Chondrocyte (in vitro differentiated cells): ENCODE data around the gene SPG11. TPM values are rescaled to one million over a fixed set of nuclear protein-coding genes. Genes with fewer than 3 reads are reported as not detected.

Experiments used
- DNase-seq: peaks from one replicate; pipeline ENCODE4 v3.0.0; 2021; ENCODE audit warnings: mixed read lengths, low spot score
- H3K27ac Mint-ChIP-seq: one replicate; pipeline ENCODE4 v1.8.0; 2021; ENCODE audit warnings: mild to moderate bottlenecking, moderate library complexity, mixed read lengths; ENCODE audit not compliant: unreplicated experiment
- H3K27me3 Mint-ChIP-seq: 2 replicates; pipeline ENCODE4 v1.8.0; 2021; ENCODE audit warnings: low read depth, mixed read lengths
- H3K36me3 Mint-ChIP-seq: 2 replicates; pipeline ENCODE4 v1.8.0; 2021; ENCODE audit warnings: low read depth, mixed read lengths
- H3K4me1 Mint-ChIP-seq: 2 replicates; pipeline ENCODE4 v1.8.0; 2021; ENCODE audit warnings: low read depth, mild to moderate bottlenecking, mixed read lengths
- H3K4me3 Mint-ChIP-seq: one replicate; pipeline ENCODE4 v1.8.0; 2021; ENCODE audit warnings: mild to moderate bottlenecking, moderate library complexity, mixed read lengths; ENCODE audit not compliant: unreplicated experiment
- H3K9me3 Mint-ChIP-seq: 2 replicates; pipeline ENCODE4 v1.8.0; 2021; ENCODE audit warnings: low read depth, mixed read lengths
- CTCF ChIP-seq: fragments of 200-600 bp; sonication (generic); IDR thresholded peaks from 2 replicates; pipeline ENCODE4 v1.5.0; 2021; ENCODE audit warnings: antibody characterized with exemption, mild to moderate bottlenecking, moderate library complexity
- total RNA-seq: library from RNA; stranded (reverse); gene quantifications from 3 replicates; pipeline ENCODE4 v1.2.1, GENCODE V29; 2021

Gene SPG11
- total RNA-seq, 1 donor from 2014 or later = 45.4 TPM

- H3K4me1 Mint-ChIP-seq = peaks cover 6% of the 10 kb centered on the region
- no peak overlapping the region for H3K27ac Mint-ChIP-seq
- H3K9me3 Mint-ChIP-seq = peaks cover 17% of the 10 kb centered on the region
- TF ChIP-seq CTCF = no peak
- peaks cover 46% of the 10 kb centered on the region for H3K36me3 Mint-ChIP-seq
- no peaks in the 10 kb centered on the region for H3K27me3 Mint-ChIP-seq
- DNase-seq = no peak
- no peak overlapping the region for H3K4me3 Mint-ChIP-seq
Measured at GRCh38 chr15:44647637-44648036, 15.8 kb downstream of the SPG11 start.

- peaks cover 17% of the 10 kb centered on the region for H3K9me3 Mint-ChIP-seq
- H3K27ac Mint-ChIP-seq = no peak overlapping the region
- TF ChIP-seq CTCF = no peak
- H3K36me3 Mint-ChIP-seq = peaks cover 44% of the 10 kb centered on the region
- no peaks in the 10 kb centered on the region for H3K27me3 Mint-ChIP-seq
- no peak overlapping the region for H3K4me3 Mint-ChIP-seq
- H3K4me1 Mint-ChIP-seq = peaks cover 6% of the 10 kb centered on the region
- no peak for DNase-seq
Measured at GRCh38 chr15:44647036-44647435, 16.4 kb downstream of the SPG11 start.

- no peak overlapping the region for H3K27ac Mint-ChIP-seq
- peaks cover 6% of the 10 kb centered on the region for H3K4me1 Mint-ChIP-seq
- peaks cover 17% of the 10 kb centered on the region for H3K9me3 Mint-ChIP-seq
- TF ChIP-seq CTCF = no peak
- no peak for DNase-seq
- no peak overlapping the region for H3K4me3 Mint-ChIP-seq
- H3K27me3 Mint-ChIP-seq = no peaks in the 10 kb centered on the region
- H3K36me3 Mint-ChIP-seq = peaks cover 44% of the 10 kb centered on the region
Measured at GRCh38 chr15:44646460-44646859, 17.0 kb downstream of the SPG11 start.

GRCh38 chr15:44641651-44642050 lies 21.8 kb downstream of the SPG11 start:
- Mint-ChIP-seq H3K36me3 (peaks cover 27% of the 10 kb centered on the region), H3K4me3 (no peak overlapping the region), H3K4me1 (peaks cover 6% of the 10 kb centered on the region), H3K27ac (no peak overlapping the region), H3K27me3 (no peaks in the 10 kb centered on the region), H3K9me3 (peaks cover 14% of the 10 kb centered on the region)
- no peak for TF ChIP-seq CTCF
- DNase-seq = no peak

GRCh38 chr15:44636976-44637375 lies 26.5 kb downstream of the SPG11 start:
- no peak for TF ChIP-seq CTCF
- no peaks in the 10 kb centered on the region for H3K9me3 Mint-ChIP-seq
- H3K4me3 Mint-ChIP-seq = no peak overlapping the region
- H3K27ac Mint-ChIP-seq = no peak overlapping the region
- no peak for DNase-seq
- H3K4me1 Mint-ChIP-seq = peaks cover 6% of the 10 kb centered on the region
- no peaks in the 10 kb centered on the region for H3K27me3 Mint-ChIP-seq
- peaks cover 15% of the 10 kb centered on the region for H3K36me3 Mint-ChIP-seq
